Activated T-cell treated with anti-CD3 and anti-CD28 coated beads, Interleukin-2, amount 50 U/mL, for 24 hours (primary cell): ENCODE data around the gene IZUMO1R.

Experiments used
- DNase-seq: peaks from one replicate; pipeline ENCODE4 v3.0.0-alpha.2; 2020
- H3K27ac Mint-ChIP-seq: 2 replicates; pipeline ENCODE4 v1.8.0; 2020; ENCODE audit warnings: mild to moderate bottlenecking, mixed read lengths
- H3K27me3 Mint-ChIP-seq: 2 replicates; pipeline ENCODE4 v1.8.0; 2020; ENCODE audit warnings: mixed read lengths
- H3K36me3 Mint-ChIP-seq: 2 replicates; pipeline ENCODE4 v1.8.0; 2020; ENCODE audit warnings: low read depth, mixed read lengths
- H3K4me1 Mint-ChIP-seq: 2 replicates; pipeline ENCODE4 v1.8.0; 2020; ENCODE audit warnings: low read depth, mixed read lengths
- H3K4me3 Mint-ChIP-seq: 2 replicates; pipeline ENCODE4 v1.8.0; 2020; ENCODE audit warnings: mild to moderate bottlenecking, moderate library complexity, mixed read lengths
- H3K9me3 Mint-ChIP-seq: 2 replicates; pipeline ENCODE4 v1.8.0; 2020; ENCODE audit warnings: mixed read lengths

The IZUMO1R gene

GRCh38 chr11:94308024-94308423 is 3.6 kb downstream of the IZUMO1R start:
- H3K4me1 Mint-ChIP-seq: no peaks in the 10 kb centered on the region
- no peak overlapping the region for H3K4me3 Mint-ChIP-seq
- H3K9me3 Mint-ChIP-seq: no peaks in the 10 kb centered on the region
- no peak overlapping the region for H3K27ac Mint-ChIP-seq
- no peaks in the 10 kb centered on the region for H3K36me3 Mint-ChIP-seq
- DNase-seq: no peak
- peaks cover 3% of the 10 kb centered on the region for H3K27me3 Mint-ChIP-seq

DNA sequence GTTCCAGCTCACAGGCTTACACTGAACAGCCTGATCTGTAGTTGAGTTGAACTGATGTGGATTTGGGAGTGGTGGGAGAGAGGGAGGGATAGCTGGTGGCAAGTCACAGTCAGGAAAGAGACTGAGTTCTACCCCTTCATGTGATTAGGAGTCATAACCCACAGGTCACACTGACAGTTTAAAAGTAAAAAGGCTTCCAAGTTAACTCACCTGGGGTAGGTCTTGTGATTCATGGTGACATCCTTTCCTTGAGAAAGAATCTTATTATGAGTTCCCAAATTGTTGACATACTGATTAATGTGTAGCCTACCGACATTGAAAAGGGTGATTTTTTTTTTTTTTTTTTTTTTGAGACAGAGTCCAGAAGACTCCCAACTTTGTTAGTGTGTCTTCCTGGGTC is 5.4 kb downstream of the IZUMO1R start:
- peaks cover 11% of the 10 kb centered on the region for H3K27me3 Mint-ChIP-seq
- no peak overlapping the region for H3K27ac Mint-ChIP-seq
- no peaks in the 10 kb centered on the region for H3K36me3 Mint-ChIP-seq
- H3K9me3 Mint-ChIP-seq: no peaks in the 10 kb centered on the region
- H3K4me1 Mint-ChIP-seq: no peaks in the 10 kb centered on the region
- H3K4me3 Mint-ChIP-seq: no peak overlapping the region
- DNase-seq: no peak

DNA sequence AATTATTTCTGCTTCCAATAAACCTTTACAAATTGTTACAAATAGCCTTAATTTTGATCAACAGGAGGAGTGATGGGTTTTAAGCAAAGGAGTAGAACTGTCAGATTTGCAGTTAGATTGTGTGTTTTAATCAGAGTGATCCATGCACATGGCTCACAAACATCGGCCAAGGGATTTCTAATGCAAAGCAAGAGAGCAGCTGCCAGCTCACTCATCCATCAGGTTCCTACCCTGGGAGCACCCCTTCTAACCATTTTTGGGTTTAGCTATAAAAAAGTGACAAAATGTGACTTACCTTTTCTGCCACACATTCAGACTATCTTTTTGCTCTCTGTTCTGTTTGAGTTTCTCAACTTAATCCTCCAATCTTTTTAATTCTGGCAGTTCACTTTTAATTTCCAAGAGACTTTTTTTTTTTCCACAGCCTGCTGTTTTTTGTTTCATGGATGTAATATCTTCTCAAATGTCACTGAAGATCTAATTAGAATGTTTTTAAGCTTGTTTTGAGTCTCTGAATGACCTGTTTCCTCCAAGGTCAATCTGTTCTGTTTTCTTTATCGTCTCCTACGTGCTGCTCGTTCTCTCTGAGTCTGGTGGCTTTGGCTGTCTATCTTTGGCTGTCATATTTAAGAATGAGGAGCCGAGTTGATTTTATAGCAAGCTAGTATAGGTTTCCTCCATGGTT is 6.0 kb downstream of the IZUMO1R start:
- no peak overlapping the region for H3K27ac Mint-ChIP-seq
- H3K36me3 Mint-ChIP-seq: no peaks in the 10 kb centered on the region
- H3K27me3 Mint-ChIP-seq: peaks cover 13% of the 10 kb centered on the region
- H3K9me3 Mint-ChIP-seq: no peaks in the 10 kb centered on the region
- H3K4me3 Mint-ChIP-seq: no peak overlapping the region
- no peak for DNase-seq
- H3K4me1 Mint-ChIP-seq: no peaks in the 10 kb centered on the region

GRCh38 chr11:94312339-94312738 is 8.0 kb downstream of the IZUMO1R start:
- Mint-ChIP-seq H3K36me3 (no peaks in the 10 kb centered on the region), H3K27ac (no peak overlapping the region), H3K9me3 (no peaks in the 10 kb centered on the region), H3K27me3 (peaks cover 19% of the 10 kb centered on the region), H3K4me1 (no peaks in the 10 kb centered on the region), H3K4me3 (no peak overlapping the region)
- no peak for DNase-seq

GRCh38 chr11:94314064-94314463 is 9.7 kb downstream of the IZUMO1R start:
- H3K27ac Mint-ChIP-seq: no peak overlapping the region
- peaks cover 19% of the 10 kb centered on the region for H3K27me3 Mint-ChIP-seq

DNA sequence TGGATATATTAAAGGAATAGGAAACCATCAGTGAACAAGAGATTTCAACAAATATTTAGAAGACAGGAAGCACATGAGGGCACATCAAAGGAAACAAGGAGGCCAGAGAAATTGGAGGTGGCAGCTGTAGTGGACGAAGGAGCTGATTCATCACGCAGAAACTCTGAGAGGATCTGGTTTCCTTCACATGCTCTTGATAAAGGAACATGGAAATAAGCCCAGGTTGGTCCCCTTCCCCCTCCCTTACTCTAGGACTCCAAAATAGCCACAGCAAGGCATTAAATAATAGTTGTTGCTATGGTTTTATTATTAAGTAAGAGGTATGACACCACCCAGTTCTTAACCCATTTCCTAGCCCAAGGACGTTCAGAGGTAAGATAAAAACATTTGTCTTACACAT is 11.3 kb downstream of the IZUMO1R start:
- no peaks in the 10 kb centered on the region for H3K9me3 Mint-ChIP-seq
- DNase-seq: no peak
- H3K27ac Mint-ChIP-seq: no peak overlapping the region
- no peak overlapping the region for H3K4me3 Mint-ChIP-seq
- H3K36me3 Mint-ChIP-seq: no peaks in the 10 kb centered on the region
- no peaks in the 10 kb centered on the region for H3K4me1 Mint-ChIP-seq
- H3K27me3 Mint-ChIP-seq: peaks cover 19% of the 10 kb centered on the region

More at GRCh38 chr11:94314064-94314463, 9.7 kb downstream of the IZUMO1R start:
- H3K36me3 Mint-ChIP-seq: no peaks in the 10 kb centered on the region
- DNase-seq: no peak
- no peaks in the 10 kb centered on the region for H3K4me1 Mint-ChIP-seq
- no peaks in the 10 kb centered on the region for H3K9me3 Mint-ChIP-seq
- H3K4me3 Mint-ChIP-seq: no peak overlapping the region

- no peak overlapping the region for H3K4me3 Mint-ChIP-seq
- H3K9me3 Mint-ChIP-seq: no peaks in the 10 kb centered on the region
- no peak for DNase-seq
- H3K27me3 Mint-ChIP-seq: no peaks in the 10 kb centered on the region
- no peaks in the 10 kb centered on the region for H3K4me1 Mint-ChIP-seq
- H3K36me3 Mint-ChIP-seq: no peaks in the 10 kb centered on the region
- H3K27ac Mint-ChIP-seq: no peak overlapping the region
Observed at GRCh38 chr11:94322501-94322900, 18.1 kb downstream of the IZUMO1R start.

DNA sequence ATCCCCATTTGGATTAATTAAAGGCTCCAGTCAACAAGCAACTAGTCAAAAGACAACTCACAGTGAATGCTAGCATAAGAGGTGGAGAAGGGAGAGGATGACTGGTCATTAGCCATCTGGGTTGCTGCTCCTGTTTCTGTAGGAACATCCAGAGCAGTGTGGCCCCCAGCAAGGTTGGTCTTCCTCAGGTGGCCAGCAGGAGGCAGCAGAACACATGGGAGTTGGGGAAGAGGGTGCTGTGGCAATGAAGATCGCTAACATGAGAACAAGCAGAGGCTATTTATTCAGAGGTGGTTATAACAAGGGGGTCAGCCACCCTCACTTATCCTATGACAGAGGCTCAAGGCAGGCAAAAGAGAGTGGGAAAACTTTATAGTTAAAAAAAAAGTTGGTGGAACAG is 21.3 kb downstream of the IZUMO1R start:
- H3K36me3 Mint-ChIP-seq: no peaks in the 10 kb centered on the region
- H3K4me3 Mint-ChIP-seq: no peak overlapping the region
- no peak overlapping the region for H3K27ac Mint-ChIP-seq
- H3K9me3 Mint-ChIP-seq: no peaks in the 10 kb centered on the region
- no peaks in the 10 kb centered on the region for H3K4me1 Mint-ChIP-seq
- H3K27me3 Mint-ChIP-seq: peaks cover 4% of the 10 kb centered on the region
- DNase-seq: peak; percentile 53

DNA sequence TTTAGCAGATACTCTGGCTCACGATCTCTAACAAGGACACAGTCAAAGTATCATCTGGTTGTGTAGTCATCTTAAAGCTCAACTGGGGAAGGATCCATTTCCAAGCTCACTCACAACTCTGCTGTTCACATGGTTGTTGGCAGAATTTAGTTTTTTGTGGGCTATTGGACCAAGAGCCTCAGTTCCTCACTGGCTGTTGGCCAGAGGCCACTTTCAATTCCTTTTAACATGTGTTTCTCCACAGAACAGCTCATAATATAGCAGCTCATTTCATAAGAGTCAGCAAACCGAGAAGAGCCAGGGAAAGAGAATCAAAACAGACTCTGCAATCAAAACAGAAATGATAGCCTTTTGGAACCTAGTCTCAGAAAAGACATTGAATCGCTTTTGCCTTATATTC is 22.6 kb downstream of the IZUMO1R start:
- Mint-ChIP-seq H3K27me3 (peaks cover 4% of the 10 kb centered on the region), H3K4me3 (no peak overlapping the region), H3K9me3 (no peaks in the 10 kb centered on the region), H3K4me1 (no peaks in the 10 kb centered on the region), H3K27ac (no peak overlapping the region), H3K36me3 (no peaks in the 10 kb centered on the region)
- no peak for DNase-seq

- H3K36me3 Mint-ChIP-seq: no peaks in the 10 kb centered on the region
- H3K4me3 Mint-ChIP-seq: no peak overlapping the region
- H3K27me3 Mint-ChIP-seq: peaks cover 4% of the 10 kb centered on the region
- no peak overlapping the region for H3K27ac Mint-ChIP-seq
- H3K4me1 Mint-ChIP-seq: no peaks in the 10 kb centered on the region
- no peak for DNase-seq
- no peaks in the 10 kb centered on the region for H3K9me3 Mint-ChIP-seq
Observed at GRCh38 chr11:94328587-94329080, 24.3 kb downstream of the IZUMO1R start.

- Mint-ChIP-seq H3K4me1 (no peaks in the 10 kb centered on the region), H3K36me3 (no peaks in the 10 kb centered on the region), H3K27ac (no peak overlapping the region), H3K9me3 (no peaks in the 10 kb centered on the region), H3K4me3 (no peak overlapping the region), H3K27me3 (peaks cover 7% of the 10 kb centered on the region)
- DNase-seq: no peak
Observed at GRCh38 chr11:94329501-94329900, 25.1 kb downstream of the IZUMO1R start.

- Mint-ChIP-seq H3K9me3 (no peaks in the 10 kb centered on the region), H3K4me3 (no peak overlapping the region), H3K4me1 (no peaks in the 10 kb centered on the region), H3K27me3 (peaks cover 8% of the 10 kb centered on the region), H3K36me3 (no peaks in the 10 kb centered on the region), H3K27ac (no peak overlapping the region)
- no peak for DNase-seq
Observed at GRCh38 chr11:94330789-94331188, 26.4 kb downstream of the IZUMO1R start.

DNA sequence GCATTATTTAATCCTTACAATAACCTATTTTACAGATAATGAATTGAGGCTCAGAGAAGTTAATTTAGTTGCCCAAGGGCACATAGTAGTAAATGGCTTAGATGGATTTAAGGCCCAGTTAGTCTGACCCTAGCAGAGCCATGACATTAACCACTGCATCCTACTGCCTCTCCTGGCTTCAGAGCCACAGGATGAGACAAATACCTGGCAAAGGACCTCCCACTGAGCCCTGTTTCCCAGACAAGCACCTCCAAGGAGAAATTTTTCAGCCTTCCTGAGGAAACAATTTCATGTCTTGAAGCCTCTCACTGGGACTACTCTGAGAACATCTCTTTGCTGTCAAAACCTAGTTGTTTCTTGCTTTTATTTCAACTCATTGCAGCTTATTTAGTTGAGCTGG is 28.4 kb downstream of the IZUMO1R start:
- Mint-ChIP-seq H3K27me3 (peaks cover 22% of the 10 kb centered on the region), H3K4me3 (no peak overlapping the region), H3K9me3 (no peaks in the 10 kb centered on the region), H3K27ac (no peak overlapping the region), H3K36me3 (no peaks in the 10 kb centered on the region), H3K4me1 (no peaks in the 10 kb centered on the region)
- DNase-seq: no peak

GRCh38 chr11:94336033-94336432 is 31.7 kb downstream of the IZUMO1R start:
- H3K4me1 Mint-ChIP-seq: no peaks in the 10 kb centered on the region
- H3K9me3 Mint-ChIP-seq: peaks cover 6% of the 10 kb centered on the region
- no peak for DNase-seq
- no peaks in the 10 kb centered on the region for H3K36me3 Mint-ChIP-seq
- no peak overlapping the region for H3K4me3 Mint-ChIP-seq
- H3K27me3 Mint-ChIP-seq: peaks cover 21% of the 10 kb centered on the region
- no peak overlapping the region for H3K27ac Mint-ChIP-seq

DNA sequence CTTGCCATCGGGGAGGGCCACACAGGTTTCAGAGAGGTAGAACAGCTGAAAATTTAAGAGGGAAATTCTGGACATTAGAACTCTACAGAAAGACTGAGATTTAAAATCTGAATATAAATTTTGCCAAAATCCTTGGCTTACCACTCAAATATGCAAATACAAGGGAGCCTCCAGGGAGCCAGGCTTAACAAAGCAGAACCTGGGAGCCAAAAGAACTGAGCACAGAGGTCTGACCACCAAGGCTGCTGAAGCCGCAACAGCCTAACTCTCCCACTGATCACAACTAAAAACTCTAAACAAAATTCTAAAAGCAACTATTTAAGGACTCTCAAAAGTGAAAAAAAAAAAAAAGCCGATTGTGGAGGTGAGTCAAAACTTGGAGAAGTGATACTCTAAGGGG is 34.3 kb downstream of the IZUMO1R start:
- H3K27ac Mint-ChIP-seq: no peak overlapping the region
- peaks cover 6% of the 10 kb centered on the region for H3K9me3 Mint-ChIP-seq
- no peaks in the 10 kb centered on the region for H3K36me3 Mint-ChIP-seq
- peaks cover 21% of the 10 kb centered on the region for H3K27me3 Mint-ChIP-seq
- no peak for DNase-seq
- H3K4me1 Mint-ChIP-seq: no peaks in the 10 kb centered on the region
- H3K4me3 Mint-ChIP-seq: no peak overlapping the region

GRCh38 chr11:94342250-94342649 is 37.9 kb downstream of the IZUMO1R start:
- H3K9me3 Mint-ChIP-seq: peaks cover 6% of the 10 kb centered on the region
- H3K27me3 Mint-ChIP-seq: peaks cover 5% of the 10 kb centered on the region
- DNase-seq: no peak
- H3K27ac Mint-ChIP-seq: no peak overlapping the region
- no peaks in the 10 kb centered on the region for H3K36me3 Mint-ChIP-seq
- no peaks in the 10 kb centered on the region for H3K4me1 Mint-ChIP-seq
- no peak overlapping the region for H3K4me3 Mint-ChIP-seq
